MM.1S (cell line): Measurements from ENCODE around the gene TAOK2.

Source experiments
- DNase-seq: peaks from one replicate; pipeline ENCODE4 v3.0.0-alpha.2; 2015
- H2AFZ ChIP-seq: fragments of 300-600 bp; sonication (generic); 2 replicates; pipeline ENCODE4 v1.6.0; 2016; ENCODE audit warnings: antibody characterized with exemption, low read length
- H3F3A ChIP-seq: fragments of 300-600 bp; sonication (generic); 2 replicates; pipeline ENCODE4 v1.6.1; 2016; ENCODE audit warnings: mild to moderate bottlenecking, antibody characterized with exemption, low read length, moderate library complexity, mixed read lengths; ENCODE audit not compliant: insufficient read depth
- H3K27ac ChIP-seq: fragments of 300-600 bp; sonication (generic); 2 replicates; pipeline ENCODE4 v1.5.1; 2016; ENCODE audit warnings: mild to moderate bottlenecking, low read length
- H3K27me3 ChIP-seq: fragments of 300-600 bp; sonication (generic); replicated peaks from 2 replicates; pipeline ENCODE4 v1.6.0; 2016; ENCODE audit warnings: low read length; ENCODE audit not compliant: insufficient read depth
- H3K36me3 ChIP-seq: fragments of 300-600 bp; sonication (generic); replicated peaks from 2 replicates; pipeline ENCODE4 v1.6.1; 2016; ENCODE audit warnings: mild to moderate bottlenecking, low read length, mixed read lengths; ENCODE audit not compliant: insufficient read depth
- H3K4me1 ChIP-seq: fragments of 300-600 bp; sonication (generic); 2 replicates; pipeline ENCODE4 v1.6.1; 2016; ENCODE audit warnings: low read length, mixed read lengths
- H3K4me2 ChIP-seq: fragments of 300-600 bp; sonication (generic); 2 replicates; pipeline ENCODE4 v1.6.0; 2016; ENCODE audit warnings: low read depth, low read length
- H3K4me3 ChIP-seq: fragments of 300-600 bp; sonication (generic); 2 replicates; pipeline ENCODE4 v1.5.1; 2016; ENCODE audit warnings: low read length, mixed read lengths
- H3K79me2 ChIP-seq: fragments of 300-600 bp; sonication (generic); 2 replicates; pipeline ENCODE4 v1.6.1; 2016; ENCODE audit warnings: mixed run types, low read length, mixed read lengths
- H3K9ac ChIP-seq: fragments of 300-600 bp; sonication (generic); 2 replicates; pipeline ENCODE4 v1.6.1; 2016; ENCODE audit warnings: low read length, mixed read lengths
- H3K9me2 ChIP-seq: fragments of 300-600 bp; sonication (generic); replicated peaks from 2 replicates; pipeline ENCODE4 v1.6.1; 2016; ENCODE audit warnings: mild to moderate bottlenecking, low read length, mixed read lengths; ENCODE audit not compliant: insufficient read depth
- H3K9me3 ChIP-seq: fragments of 300-600 bp; sonication (generic); replicated peaks from 2 replicates; pipeline ENCODE4 v1.6.1; 2016; ENCODE audit warnings: mild to moderate bottlenecking, low read length, mixed read lengths; ENCODE audit not compliant: insufficient read depth
- H4K20me1 ChIP-seq: fragments of 300-600 bp; sonication (generic); 2 replicates; pipeline ENCODE4 v1.6.1; 2016; ENCODE audit warnings: mild to moderate bottlenecking, low read length, moderate library complexity, mixed read lengths; ENCODE audit not compliant: insufficient read depth
- CTCF ChIP-seq: fragments of 300-600 bp; sonication (generic); IDR thresholded peaks from 2 replicates; pipeline ENCODE4 v1.5.1; 2016; ENCODE audit warnings: antibody characterized with exemption, low read length, mixed read lengths
- EZH2 ChIP-seq: fragments of 300-600 bp; sonication (generic); optimal IDR thresholded peaks from 2 replicates; pipeline ENCODE3; 2017; ENCODE audit warnings: low read depth, mild to moderate bottlenecking, antibody characterized with exemption, low read length, mixed read lengths
- EZH2phosphoT487 ChIP-seq: fragments of 300-600 bp; sonication (generic); IDR thresholded peaks from 2 replicates; pipeline ENCODE4 v1.6.1; 2018; ENCODE audit warnings: antibody characterized with exemption, low read length

TAOK2 gene

DNA sequence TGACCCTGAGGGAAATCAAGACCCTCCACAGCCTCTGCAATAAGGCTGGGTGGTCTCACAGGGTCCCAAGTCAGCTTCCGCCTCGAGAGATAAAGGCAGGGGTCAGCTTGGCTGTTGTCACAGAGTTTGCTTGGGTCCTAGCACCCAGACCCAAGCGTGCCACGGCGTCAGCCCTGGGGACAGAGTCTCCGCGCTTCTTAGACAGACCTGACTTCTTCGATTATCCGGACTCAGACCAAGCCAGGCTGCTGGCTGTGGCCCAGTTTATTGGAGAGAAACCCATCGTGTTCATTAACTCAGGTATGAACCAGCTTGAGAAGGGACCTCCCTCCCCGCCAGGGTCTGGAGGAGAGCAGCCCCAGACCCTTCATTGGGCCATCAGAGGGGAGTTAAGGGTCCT lies 49.9 kb downstream of the TAOK2 start:
- H4K20me1 ChIP-seq: no peaks in the 10 kb centered on the region
- TF ChIP-seq EZH2phosphoT487 (no peak), EZH2 (no peak), CTCF (no peak)
- H3K36me3 ChIP-seq: no peaks in the 10 kb centered on the region
- H3K4me1 ChIP-seq: no peaks in the 10 kb centered on the region
- DNase-seq: no peak
- no peak overlapping the region for H2AFZ ChIP-seq
- peaks cover 80% of the 10 kb centered on the region for H3K27me3 ChIP-seq
- no peak overlapping the region for H3K27ac ChIP-seq
- H3K9me2 ChIP-seq: no peaks in the 10 kb centered on the region
- no peaks in the 10 kb centered on the region for H3K79me2 ChIP-seq
- H3K4me2 ChIP-seq: no peak overlapping the region
- no peak overlapping the region for H3K4me3 ChIP-seq
- no peak overlapping the region for H3K9ac ChIP-seq
- H3K9me3 ChIP-seq: no peaks in the 10 kb centered on the region
- H3F3A ChIP-seq: no peaks in the 10 kb centered on the region

GRCh38 chr16:30024451-30024850 lies 50.8 kb downstream of the TAOK2 start:
- no peak overlapping the region for H2AFZ ChIP-seq
- no peak overlapping the region for H3K4me2 ChIP-seq
- TF ChIP-seq CTCF (no peak), EZH2 (no peak), EZH2phosphoT487 (no peak)
- H3F3A ChIP-seq: no peaks in the 10 kb centered on the region
- no peaks in the 10 kb centered on the region for H3K4me1 ChIP-seq
- no peaks in the 10 kb centered on the region for H3K79me2 ChIP-seq
- H3K9ac ChIP-seq: no peak overlapping the region
- no peaks in the 10 kb centered on the region for H3K9me2 ChIP-seq
- DNase-seq: no peak
- H3K4me3 ChIP-seq: no peak overlapping the region
- no peaks in the 10 kb centered on the region for H3K9me3 ChIP-seq
- no peaks in the 10 kb centered on the region for H3K36me3 ChIP-seq
- peaks cover 80% of the 10 kb centered on the region for H3K27me3 ChIP-seq
- no peaks in the 10 kb centered on the region for H4K20me1 ChIP-seq
- no peak overlapping the region for H3K27ac ChIP-seq

- H3K79me2 ChIP-seq: no peaks in the 10 kb centered on the region
- H3F3A ChIP-seq: no peaks in the 10 kb centered on the region
- H3K9ac ChIP-seq: no peak overlapping the region
- H3K9me2 ChIP-seq: no peaks in the 10 kb centered on the region
- H3K27me3 ChIP-seq: peaks cover 82% of the 10 kb centered on the region
- H4K20me1 ChIP-seq: no peaks in the 10 kb centered on the region
- H2AFZ ChIP-seq: no peak overlapping the region
- no peaks in the 10 kb centered on the region for H3K36me3 ChIP-seq
- DNase-seq: no peak
- TF ChIP-seq EZH2phosphoT487: no peak
- TF ChIP-seq EZH2: no peak
- no peak for TF ChIP-seq CTCF
- no peak overlapping the region for H3K4me2 ChIP-seq
- H3K9me3 ChIP-seq: no peaks in the 10 kb centered on the region
- H3K4me3 ChIP-seq: no peak overlapping the region
- H3K4me1 ChIP-seq: no peaks in the 10 kb centered on the region
- H3K27ac ChIP-seq: no peak overlapping the region
These were observed 51.5 kb downstream of the TAOK2 start for GRCh38 chr16:30025156-30025555.
